ENCODE measurements around the gene RAB8A.

GRCh38 chr19:16076154-16076957, 35.3 kb upstream of the RAB8A start, which contains the start of gene TPM4:
- TF ChIP-seq REST (IDR thresholded peaks at IDR 0.05; ENCODE audit: borderline replicate concordance) (peak; percentile 15), CTCF (IDR thresholded peaks at IDR 0.05; ENCODE audit: poor library complexity, severe bottlenecking) (no peak), SMC3 (conservative IDR thresholded peaks at IDR 0.05; ENCODE audit: poor library complexity) (no peak), EP300 (conservative IDR thresholded peaks at IDR 0.05; ENCODE audit: poor library complexity, severe bottlenecking) (peak; percentile 55), POLR2AphosphoS5 (IDR thresholded peaks at IDR 0.05) (peak; percentile 69), EZH2 (IDR thresholded peaks at IDR 0.05; ENCODE audit: borderline replicate concordance, insufficient read depth, low read length, poor library complexity, severe bottlenecking) (no peak), RAD21 (conservative IDR thresholded peaks at IDR 0.05) (no peak)

Data from neural cell (in vitro differentiated cells).